PC-9 (cell line): ENCODE data around the gene MMP20. TPM values are rescaled to one million over a fixed set of nuclear protein-coding genes. Genes with fewer than 3 reads are reported as not detected.

Source experiments
- BruUV-seq: library from RNA; stranded (reverse); fragments of 400-500 nt; replicated peaks from 2 replicates; lab custom pipeline; 2021; lab: Mats Ljungman, UMichigan
- CTCF ChIA-PET: fragments of 300-600 bp; sonication (Branson Sonifier 250); formaldehyde crosslinking; loops from one replicate; lab custom pipeline; 2022; ENCODE audit warnings: antibody characterized with exemption; lab: Charles Lee
- POLR2A ChIA-PET: fragments of 300-600 bp; sonication (Branson Sonifier 250); formaldehyde crosslinking; loops from one replicate; lab custom pipeline; 2022; ENCODE audit warnings: antibody characterized with exemption; ENCODE audit not compliant: unreplicated experiment; lab: Charles Lee
- DNase-seq, 2 experiments: peaks; one replicate each; pipeline versions ENCODE4 v3.0.0 to v3.0.0-alpha.2; 2015 to 2022; ENCODE audit warnings: mixed read lengths in 1 of 2
- H2AFZ ChIP-seq: fragments of 200-600 bp; sonication (generic); 2 replicates; pipeline ENCODE4 v1.8.1; 2017; ENCODE audit warnings: antibody characterized with exemption
- H3F3A ChIP-seq: fragments of 200-600 bp; sonication (generic); 2 replicates; pipeline ENCODE4 v1.8.1; 2017; ENCODE audit warnings: antibody characterized with exemption, mild to moderate bottlenecking, low read depth; ENCODE audit not compliant: insufficient read depth
- H3K27ac ChIP-seq: fragments of 200-600 bp; sonication (generic); 2 replicates; pipeline ENCODE4 v1.6.1; 2016; ENCODE audit warnings: mixed run types
- H3K27me3 ChIP-seq: fragments of 200-600 bp; sonication (generic); 2 replicates; pipeline ENCODE4 v1.6.1; 2016; ENCODE audit warnings: low read depth, mixed run types; ENCODE audit not compliant: insufficient read depth
- H3K36me3 ChIP-seq: fragments of 200-600 bp; sonication (generic); 2 replicates; pipeline ENCODE4 v1.6.1; 2016; ENCODE audit warnings: low read depth, mixed run types
- H3K4me1 ChIP-seq: fragments of 200-600 bp; sonication (generic); replicated peaks from 2 replicates; pipeline ENCODE4 v1.6.1; 2016; ENCODE audit warnings: mixed run types; ENCODE audit not compliant: insufficient read depth
- H3K4me2 ChIP-seq: fragments of 200-600 bp; sonication (generic); 2 replicates; pipeline ENCODE4 v1.6.1; 2017; ENCODE audit warnings: mixed run types
- H3K4me3 ChIP-seq: fragments of 200-600 bp; sonication (generic); 2 replicates; pipeline ENCODE4 v1.6.1; 2016; ENCODE audit warnings: mixed run types
- H3K79me2 ChIP-seq: fragments of 200-600 bp; sonication (generic); 2 replicates; pipeline ENCODE4 v1.6.1; 2017; ENCODE audit warnings: low read depth, mixed run types
- H3K9me2 ChIP-seq: fragments of 200-600 bp; sonication (generic); 2 replicates; pipeline ENCODE4 v1.8.1; 2017; ENCODE audit warnings: mild to moderate bottlenecking; ENCODE audit not compliant: insufficient read depth
- H3K9me3 ChIP-seq: fragments of 200-600 bp; sonication (generic); 2 replicates; pipeline ENCODE4 v1.8.1; 2016; ENCODE audit warnings: low read depth; ENCODE audit not compliant: insufficient read depth
- H4K20me1 ChIP-seq: fragments of 200-600 bp; sonication (generic); 2 replicates; pipeline ENCODE4 v1.8.1; 2017; ENCODE audit not compliant: insufficient read depth
- EZH2 ChIP-seq: fragments of 200-600 bp; sonication (generic); IDR thresholded peaks from 2 replicates; pipeline ENCODE4 v1.8.0; 2017; ENCODE audit warnings: antibody characterized with exemption, low read depth
- intact Hi-C: fragments of 100-400 bp; cut with micrococcal nuclease; formaldehyde crosslinking; loops from one replicate; pipeline ENCODE4 v1.10.0; 2022; ENCODE audit not compliant: unreplicated experiment
- total RNA-seq: library from RNA; stranded (reverse); gene quantifications from 2 replicates; pipeline ENCODE4 v1.2.3, GENCODE V29; 2021
- TF ChIP-seq, protein P1 (sequence below): fragments of 200-600 bp; sonication (generic); conservative IDR thresholded peaks from 2 replicates; pipeline ENCODE4 v1.6.1; 2017; ENCODE audit warnings: mixed run types, antibody characterized with exemption, mild to moderate bottlenecking, moderate library complexity

MMP20 gene
- total RNA-seq, 1 experiment from 2014 or later: not detected

DNA sequence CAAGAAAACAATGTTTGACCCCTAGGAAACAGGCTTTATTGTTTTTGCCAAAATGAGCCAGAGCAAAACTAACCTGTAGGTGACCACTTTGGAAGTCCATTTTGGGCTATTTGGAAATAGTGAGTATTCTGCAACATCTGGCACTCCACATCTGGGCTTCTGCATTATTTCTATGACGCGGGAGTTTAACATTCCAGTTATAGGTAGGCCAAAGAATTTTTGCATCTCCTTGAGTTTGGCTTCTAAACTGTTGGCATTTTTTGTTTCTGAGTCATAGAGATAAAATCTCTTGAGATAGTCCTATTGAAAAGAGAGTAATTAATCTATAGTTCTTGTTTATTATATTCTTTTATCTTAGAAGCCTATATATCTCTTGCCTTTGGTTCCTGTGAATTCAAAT, 97.4 kb downstream of the MMP20 start:
- Histone ChIP-seq H2AFZ (no peak overlapping the region), H3K4me2 (no peak overlapping the region), H3K79me2 (no peaks in the 10 kb centered on the region), H3F3A (peaks cover 5% of the 10 kb centered on the region; the same call in 1 of the 2 replicates), H3K9me3 (no peaks in the 10 kb centered on the region), H3K36me3 (no peaks in the 10 kb centered on the region), H3K27me3 (no peaks in the 10 kb centered on the region), H4K20me1 (no peaks in the 10 kb centered on the region), H3K27ac (no peak overlapping the region), H3K4me1 (peaks cover 7% of the 10 kb centered on the region; the same call in 1 of the 2 replicates), H3K4me3 (no peak overlapping the region), H3K9me2 (no peaks in the 10 kb centered on the region)
- intact Hi-C loops: no loop called here
- POLR2A ChIA-PET: no interaction called here
- CTCF ChIA-PET: no interaction called here
- BruUV-seq: no TSS peak
- TF ChIP-seq EZH2: no peak
- TF ChIP-seq, protein P1, sequence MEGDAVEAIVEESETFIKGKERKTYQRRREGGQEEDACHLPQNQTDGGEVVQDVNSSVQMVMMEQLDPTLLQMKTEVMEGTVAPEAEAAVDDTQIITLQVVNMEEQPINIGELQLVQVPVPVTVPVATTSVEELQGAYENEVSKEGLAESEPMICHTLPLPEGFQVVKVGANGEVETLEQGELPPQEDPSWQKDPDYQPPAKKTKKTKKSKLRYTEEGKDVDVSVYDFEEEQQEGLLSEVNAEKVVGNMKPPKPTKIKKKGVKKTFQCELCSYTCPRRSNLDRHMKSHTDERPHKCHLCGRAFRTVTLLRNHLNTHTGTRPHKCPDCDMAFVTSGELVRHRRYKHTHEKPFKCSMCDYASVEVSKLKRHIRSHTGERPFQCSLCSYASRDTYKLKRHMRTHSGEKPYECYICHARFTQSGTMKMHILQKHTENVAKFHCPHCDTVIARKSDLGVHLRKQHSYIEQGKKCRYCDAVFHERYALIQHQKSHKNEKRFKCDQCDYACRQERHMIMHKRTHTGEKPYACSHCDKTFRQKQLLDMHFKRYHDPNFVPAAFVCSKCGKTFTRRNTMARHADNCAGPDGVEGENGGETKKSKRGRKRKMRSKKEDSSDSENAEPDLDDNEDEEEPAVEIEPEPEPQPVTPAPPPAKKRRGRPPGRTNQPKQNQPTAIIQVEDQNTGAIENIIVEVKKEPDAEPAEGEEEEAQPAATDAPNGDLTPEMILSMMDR: no peak
- peak in 1 of 2 experiments; percentile 66 for DNase-seq

DNA sequence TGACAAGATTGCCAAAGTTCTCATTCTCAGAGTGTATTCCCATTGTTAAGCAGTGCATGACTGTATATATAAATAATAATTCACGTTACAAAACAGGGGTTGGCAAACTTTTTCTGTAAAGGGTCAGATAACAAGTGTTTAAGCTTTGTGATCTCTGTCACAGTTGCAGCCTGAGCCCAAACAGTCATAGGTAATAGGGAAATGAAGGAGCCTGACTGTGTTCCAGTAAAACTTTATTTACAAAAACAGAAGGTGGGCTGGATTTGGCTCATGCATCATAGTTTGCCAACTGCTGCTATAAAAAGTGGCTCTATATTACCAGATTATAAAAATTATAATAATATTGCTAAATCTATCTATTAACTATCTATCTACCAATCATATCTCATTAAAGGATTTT, 98.1 kb downstream of the MMP20 start:
- Histone ChIP-seq H3F3A (peaks cover 5% of the 10 kb centered on the region; the same call in 1 of the 2 replicates), H3K27me3 (no peaks in the 10 kb centered on the region), H3K4me1 (peaks cover 7% of the 10 kb centered on the region; the same call in 1 of the 2 replicates), H3K9me3 (no peaks in the 10 kb centered on the region), H4K20me1 (no peaks in the 10 kb centered on the region), H3K79me2 (no peaks in the 10 kb centered on the region), H3K4me2 (no peak overlapping the region), H2AFZ (no peak overlapping the region), H3K27ac (no peak overlapping the region), H3K36me3 (no peaks in the 10 kb centered on the region), H3K4me3 (no peak overlapping the region), H3K9me2 (no peaks in the 10 kb centered on the region)
- DNase-seq: no peak
- ChIA-PET POLR2A (no interaction called here), CTCF (no interaction called here)
- TF ChIP-seq EZH2: no peak
- TF ChIP-seq, protein P1: no peak
- no TSS peak for BruUV-seq
- intact Hi-C loops: no loop called here

Other genes with a start within 250 kb of the MMP20 start
- gene TMEM123, start 172.6 kb downstream of the MMP20 start, total RNA-seq: 94.0 and 201 TPM in 2 replicates
- 1.1 and 1.3 TPM in 2 replicates for gene MMP7, start 94.6 kb downstream of the MMP20 start, total RNA-seq
- gene MMP27, start 80.4 kb upstream of the MMP20 start, total RNA-seq: not detected in 2 replicates
- not detected in 2 replicates for gene MMP8, start 99.6 kb upstream of the MMP20 start, total RNA-seq
- not detected in 2 replicates for gene MMP10, start 155.3 kb upstream of the MMP20 start, total RNA-seq
- gene MMP1, start 172.8 kb upstream of the MMP20 start, total RNA-seq: 0.35 TPM in 1 of 2 replicates, not detected in the other
- gene MMP3, start 218.3 kb upstream of the MMP20 start, total RNA-seq: not detected in 2 replicates
- gene MMP12, start 249.7 kb upstream of the MMP20 start, total RNA-seq: not detected in 2 replicates